ENCODE measurements around the gene TMEM121B.
"Not testable (repeated sequence)": the region's sequence is repeated elsewhere in the genome, so short reads cannot be mapped to it uniquely, and the experiment has no call there.

The TMEM121B gene

DNA sequence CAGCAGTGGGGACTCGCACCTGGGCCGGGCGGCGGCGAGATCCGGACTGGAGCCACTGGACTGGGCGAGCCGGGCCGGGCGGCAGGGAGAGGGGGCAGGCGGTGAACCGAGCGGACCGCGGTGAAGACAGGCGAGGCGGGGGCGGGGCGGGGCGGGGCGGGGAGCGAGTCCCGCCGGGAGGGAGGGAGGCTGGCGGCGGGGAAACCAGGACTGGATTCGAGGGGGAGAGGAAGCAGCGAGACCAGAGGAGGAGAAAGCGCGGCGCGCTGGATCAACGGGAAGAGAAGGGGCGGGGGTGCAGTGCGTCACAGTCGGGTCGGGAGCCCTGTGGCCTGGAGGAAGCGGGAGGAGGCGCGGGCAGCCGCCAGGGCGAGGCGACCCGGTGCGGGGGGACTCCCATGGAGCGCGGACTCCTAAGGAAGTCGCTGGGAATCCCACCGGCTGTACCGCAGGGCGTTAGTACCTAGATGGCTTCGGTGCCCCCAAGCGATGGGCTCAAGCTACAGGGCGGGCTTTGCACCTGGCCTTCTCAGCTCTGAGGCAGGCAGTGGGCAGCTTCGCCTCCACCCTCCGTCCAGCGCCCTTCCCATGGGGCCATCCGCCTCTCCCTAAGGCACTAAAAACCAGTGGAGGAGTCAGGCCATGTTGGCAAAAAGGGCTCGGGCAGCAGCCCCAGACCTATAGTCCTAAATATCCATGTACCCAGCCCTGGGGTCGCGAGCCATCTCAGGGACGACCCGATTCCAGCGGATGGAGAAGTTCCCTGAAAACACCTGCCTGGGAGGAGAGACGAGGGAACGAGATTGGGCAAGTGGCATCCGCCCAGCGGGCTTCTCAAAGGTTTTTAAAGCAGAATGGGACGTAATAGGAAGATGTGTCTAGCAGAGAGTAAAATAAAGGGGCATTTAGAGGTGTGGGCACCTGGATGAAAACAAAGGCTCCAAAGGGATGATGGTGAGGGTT, at the start of gene TMEM121B:
TMEM121B (minus strand) TSS at position 128 of the 963 bp plus-strand sequence. CDS start 233 bp downstream, outside the sequence.
- no peak for DNase-seq (ENCODE audit: low read depth in 3 of 3)

DNA sequence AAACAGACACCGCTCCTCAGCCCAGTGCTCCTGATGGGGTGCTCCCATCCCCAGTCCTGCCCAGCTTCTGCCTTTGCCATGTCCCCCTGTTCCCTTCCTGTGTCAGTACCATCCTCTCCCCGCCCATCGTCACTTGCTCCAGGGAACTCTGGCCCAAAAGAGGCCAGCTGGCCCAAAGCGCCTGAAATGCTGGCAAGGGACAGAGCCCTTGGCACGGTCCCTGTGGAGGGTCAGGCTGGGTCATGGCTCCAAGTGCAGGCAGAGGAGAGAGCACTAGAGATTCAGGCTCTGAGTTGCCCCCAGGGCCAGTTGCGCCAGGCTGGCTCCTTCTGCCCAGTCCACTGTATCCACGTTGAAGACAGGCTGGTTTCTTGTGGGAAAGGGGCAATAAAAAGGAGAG, 46.3 kb upstream of the TMEM121B start:
- no peak for DNase-seq (ENCODE audit: low read depth in 3 of 3)

DNA sequence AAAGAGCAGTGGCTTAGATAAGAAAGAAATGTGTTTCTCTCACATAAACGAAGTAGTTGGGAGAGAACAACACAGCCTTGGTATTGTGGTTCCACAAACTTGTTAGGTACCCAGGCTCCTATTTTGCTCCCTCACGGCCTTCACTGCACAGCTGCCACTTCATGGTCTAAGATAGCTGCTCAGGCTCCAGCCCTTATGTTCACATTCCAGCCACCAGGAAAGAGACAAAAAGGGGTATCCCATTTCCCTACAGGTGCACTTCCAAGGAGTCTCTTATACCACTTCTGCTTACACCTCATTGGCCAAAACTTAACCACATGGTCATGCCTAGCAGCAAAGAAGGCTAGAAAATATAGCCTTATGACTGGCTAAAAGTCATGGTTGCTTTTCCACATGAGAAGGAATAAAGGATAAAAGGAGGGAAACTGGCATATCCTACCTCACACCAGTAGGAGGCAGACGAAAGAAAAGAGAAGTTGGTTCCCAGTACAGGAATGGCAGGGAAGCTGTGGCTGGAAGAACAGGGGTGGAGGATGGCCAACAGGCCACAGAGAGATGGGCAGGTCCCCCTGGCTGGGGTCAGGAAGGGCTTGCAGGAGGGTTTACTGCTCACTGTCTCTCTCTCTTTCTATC, 43.3 kb upstream of the TMEM121B start:
- no peak for DNase-seq (ENCODE audit: low read depth in 3 of 3)

DNA sequence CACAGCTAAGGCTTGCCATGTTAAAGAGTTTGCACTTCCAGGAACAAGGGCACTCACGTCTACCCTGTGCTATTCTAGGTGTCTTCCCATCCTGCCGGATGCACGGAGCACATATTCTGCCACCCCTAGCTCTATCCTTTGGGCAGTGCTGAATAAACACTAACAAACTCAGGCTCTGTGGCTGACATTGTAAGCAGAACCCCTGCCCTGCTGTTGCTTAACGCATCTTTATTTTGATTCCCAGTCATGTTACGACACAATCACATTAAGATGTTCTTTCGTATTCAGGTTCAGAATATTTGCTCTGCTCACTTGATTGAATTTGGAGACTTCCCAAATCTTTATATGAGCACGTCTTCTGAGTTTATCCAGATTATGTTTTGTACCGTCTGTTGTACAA, 41.6 kb upstream of the TMEM121B start:
- DNase-seq (ENCODE audit: low read depth in 3 of 3) = no peak

DNA sequence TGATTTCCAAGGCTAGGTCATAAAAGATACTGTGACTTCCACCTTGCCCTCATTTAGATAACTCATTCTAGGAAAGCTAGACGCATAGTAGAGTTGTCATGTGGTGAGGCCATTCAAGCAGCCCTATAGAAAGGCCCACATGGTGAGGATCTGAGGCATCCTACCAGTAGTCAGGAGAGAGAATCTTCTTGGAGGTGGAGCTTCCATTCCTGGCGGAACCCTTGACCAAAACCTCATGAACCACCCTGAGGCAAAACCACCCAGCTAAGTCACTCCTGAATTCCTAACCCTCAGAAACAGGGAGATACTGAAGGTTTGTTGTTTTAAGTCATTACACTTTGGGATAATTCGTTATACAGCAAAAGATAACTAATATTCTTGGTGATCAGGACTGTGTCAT, 40.8 kb upstream of the TMEM121B start:
- DNase-seq (ENCODE audit: low read depth in 3 of 3) = no peak

DNA sequence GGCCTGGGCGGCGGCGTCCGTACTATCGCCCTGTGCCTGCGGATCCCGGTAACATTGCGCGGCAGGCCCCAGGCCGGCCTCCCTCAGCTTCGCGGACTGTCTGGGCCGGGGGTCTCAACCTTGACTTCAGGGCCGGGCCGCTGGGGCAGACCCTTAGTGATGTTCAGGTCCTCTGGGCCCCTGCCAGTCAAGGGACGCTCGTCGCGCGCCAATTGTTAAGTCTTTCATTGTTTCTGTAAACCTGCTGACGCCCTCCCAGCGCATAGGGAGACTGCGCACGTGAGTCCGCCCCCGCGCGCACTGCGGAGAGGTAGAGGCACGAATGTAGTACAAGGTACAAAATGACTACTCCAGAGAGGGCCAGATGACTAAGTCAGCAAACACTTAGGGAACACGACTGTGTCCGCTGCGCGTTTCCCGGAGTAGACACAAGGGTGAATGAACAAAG, 38.4 kb upstream of the TMEM121B start:
- peak; percentile 52 to 70 (median 56) for DNase-seq (ENCODE audit: low read depth in 3 of 3)

DNA sequence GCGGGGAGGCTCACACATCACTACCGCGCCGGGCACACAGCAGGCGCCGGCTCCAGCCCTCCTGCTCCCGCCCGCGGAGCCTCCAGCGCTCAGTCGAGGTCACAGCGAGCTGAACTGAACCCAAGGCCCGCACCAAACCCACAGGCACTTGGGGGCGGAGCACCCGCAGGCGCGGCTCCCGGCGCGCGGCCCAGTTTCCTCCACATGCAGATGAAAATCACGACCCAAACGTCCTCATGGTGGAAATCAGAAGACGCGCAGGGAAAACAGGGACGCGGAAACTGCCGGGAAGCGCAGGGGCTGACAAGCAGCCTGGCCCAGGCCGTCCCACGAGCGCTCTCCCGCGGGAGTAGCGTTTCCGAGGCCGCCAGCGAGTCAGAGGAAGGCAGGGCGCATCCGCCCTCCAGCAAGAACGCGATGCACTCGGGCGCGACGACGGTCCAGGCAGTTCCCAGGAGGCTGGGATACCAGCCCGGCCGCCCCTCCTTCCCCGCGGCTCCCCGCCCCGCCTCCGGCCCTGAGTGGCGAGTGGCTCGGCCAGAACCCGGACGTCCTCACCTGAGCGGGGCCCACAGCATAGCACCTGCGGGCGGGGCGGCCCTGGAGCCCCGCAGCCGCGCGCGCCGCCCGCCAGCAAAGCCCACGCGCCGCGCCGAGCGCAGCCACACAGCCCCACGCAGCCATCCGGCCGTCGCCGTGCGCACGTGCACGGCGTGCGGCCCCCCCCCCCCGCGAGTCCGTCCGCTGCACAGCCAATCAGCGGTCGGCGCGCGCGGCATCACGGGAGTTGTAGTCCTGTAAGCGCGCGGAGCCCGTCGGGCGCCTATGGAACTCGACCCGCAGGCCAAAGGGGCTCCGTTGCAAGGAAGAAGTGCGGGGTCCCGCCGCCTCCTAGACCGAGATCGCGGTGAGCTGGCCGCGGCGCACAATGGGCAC, 37.7 kb upstream of the TMEM121B start, which contains the start of gene HDHD5:
HDHD5 (minus strand) TSS at position 710 of the 936 bp plus-strand sequence; CDS start at position 684, 26 bp downstream.
- DNase-seq (ENCODE audit: low read depth in 3 of 3) = peak; percentile 78 to 88 (median 82)

DNA sequence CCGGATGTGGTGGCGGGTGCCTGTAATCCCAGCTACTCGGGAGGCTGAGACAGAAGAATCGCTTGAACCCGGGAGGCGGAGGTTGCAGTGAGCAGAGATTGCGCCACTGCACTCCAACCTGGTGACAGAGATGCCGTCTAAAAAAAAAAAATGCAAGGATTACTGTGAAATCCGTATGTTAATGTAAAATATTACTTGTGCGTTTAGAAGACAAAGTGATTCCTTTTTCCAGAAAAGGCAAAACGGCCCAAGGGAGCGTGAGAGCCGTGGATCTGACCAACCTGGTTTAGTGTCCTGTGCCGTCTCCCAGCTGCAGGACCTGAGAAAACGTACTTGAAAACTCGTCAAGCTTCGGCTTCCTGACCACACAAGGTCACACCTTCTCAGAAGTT, 37.0 kb upstream of the TMEM121B start:
- DNase-seq (ENCODE audit: low read depth in 3 of 3) = no peak

DNA sequence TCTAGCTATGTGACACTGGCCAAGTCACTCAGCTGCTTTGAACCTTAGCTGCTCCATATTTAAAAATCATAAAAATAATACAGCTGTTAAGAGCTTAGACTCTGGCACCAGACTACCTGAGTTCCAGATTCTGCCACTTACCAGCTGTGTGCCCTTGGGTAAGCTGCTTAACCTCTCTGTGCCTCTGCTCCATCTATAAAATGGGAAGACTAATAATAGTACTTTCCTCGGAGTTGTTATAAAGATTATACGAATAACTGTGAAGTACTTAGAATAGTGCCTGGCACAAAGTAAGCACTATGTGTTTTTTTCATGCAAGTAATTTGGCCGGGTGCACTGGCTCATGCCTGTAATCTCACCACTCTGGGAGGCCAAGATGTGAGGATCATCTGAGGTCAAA, 36.6 kb upstream of the TMEM121B start:
- no peak for DNase-seq (ENCODE audit: low read depth in 3 of 3)

DNA sequence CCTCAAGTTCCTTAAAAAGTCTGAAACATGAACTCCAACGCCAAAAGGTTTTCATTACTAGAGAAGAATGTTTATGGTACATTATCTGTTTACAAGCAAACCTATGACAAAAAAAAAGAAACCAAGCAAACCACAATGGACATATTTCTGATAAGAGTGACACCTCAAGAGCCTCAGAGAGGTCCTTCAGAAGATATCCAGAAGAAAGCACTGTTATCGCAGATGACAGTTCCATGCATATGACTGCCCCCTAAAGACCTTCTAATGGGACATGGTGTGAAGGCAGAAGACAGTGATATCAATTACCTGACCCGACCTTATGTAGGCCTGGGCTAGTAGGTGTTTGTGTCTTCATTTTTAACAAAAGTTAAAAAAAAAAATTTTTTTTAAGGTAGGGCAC, 34.8 kb upstream of the TMEM121B start:
- DNase-seq (ENCODE audit: low read depth in 3 of 3) = no peak

DNA sequence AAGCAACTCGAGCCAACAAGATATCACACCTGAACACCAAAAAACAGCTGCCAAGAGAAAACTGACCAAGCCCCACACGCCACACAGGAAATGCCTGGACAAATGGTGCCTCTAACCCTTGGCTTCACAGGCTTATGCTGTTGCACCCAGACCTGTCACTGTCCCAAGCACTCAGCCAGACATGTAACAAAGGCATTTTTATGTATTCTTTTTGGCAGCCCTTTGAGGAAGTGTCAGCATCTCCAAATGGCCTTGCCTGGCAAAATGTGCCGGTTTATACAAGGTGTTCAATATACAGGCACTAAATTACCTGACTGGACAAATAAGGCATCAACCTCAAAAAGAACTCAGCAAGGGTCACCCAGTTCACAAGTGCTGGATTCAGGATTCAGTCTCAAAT, 31.8 kb upstream of the TMEM121B start:
- no peak for DNase-seq (ENCODE audit: low read depth in 3 of 3)

DNA sequence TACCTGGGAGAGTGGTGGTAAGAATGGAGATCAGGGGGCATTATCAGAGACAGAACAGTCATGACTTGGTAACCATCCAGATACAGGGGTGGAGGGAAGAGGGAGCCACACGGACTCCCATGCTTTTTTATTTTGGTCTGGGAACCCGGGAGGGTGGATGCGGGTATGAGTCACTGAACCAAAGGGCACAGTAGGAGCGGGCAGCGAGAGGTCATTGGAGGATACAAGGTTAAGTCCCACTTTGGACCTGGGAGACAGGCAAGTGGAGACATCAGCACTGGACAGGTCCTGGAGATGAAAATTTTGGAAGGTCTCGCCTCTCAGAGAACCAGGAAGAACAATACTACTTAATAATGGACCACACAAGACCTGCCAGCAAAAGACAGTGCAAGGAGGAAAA, 31.2 kb upstream of the TMEM121B start:
- DNase-seq (ENCODE audit: low read depth in 3 of 3) = no peak

DNA sequence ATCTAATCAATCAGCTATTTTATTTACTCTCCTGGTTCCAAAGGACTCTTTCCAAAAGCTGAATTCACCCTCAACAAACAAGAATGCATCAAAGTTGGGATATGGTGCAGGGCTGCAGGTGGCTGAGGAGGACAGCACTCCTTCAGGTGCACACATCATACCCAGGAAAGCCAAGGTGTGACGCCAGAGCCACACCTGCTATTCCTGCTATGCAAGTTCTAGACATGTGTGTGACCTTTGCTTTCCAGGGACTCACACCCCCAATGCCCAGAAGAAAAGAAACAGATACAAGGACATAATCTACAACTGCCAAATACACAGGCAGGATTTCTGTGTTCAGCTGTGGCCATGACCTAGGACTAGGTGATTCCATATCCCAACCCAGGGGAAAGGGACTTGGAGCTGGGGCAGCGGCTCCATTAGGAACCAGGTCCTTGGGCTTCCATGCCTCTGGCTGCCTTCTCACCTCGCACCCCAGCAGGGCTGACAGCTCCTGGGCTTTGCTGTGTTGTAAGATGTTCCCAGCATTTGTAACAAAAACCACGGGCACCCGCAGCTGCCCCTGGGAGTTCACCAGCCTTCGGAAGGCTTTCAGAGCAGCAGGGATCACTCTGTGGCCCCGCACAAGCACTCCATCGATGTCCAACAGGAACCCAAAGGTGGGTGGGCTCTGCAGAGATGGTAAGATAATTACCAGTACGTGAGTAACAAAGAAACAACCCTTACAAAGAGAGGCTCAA, 28.1 kb upstream of the TMEM121B start:
- no peak for DNase-seq (ENCODE audit: low read depth in 3 of 3)

DNA sequence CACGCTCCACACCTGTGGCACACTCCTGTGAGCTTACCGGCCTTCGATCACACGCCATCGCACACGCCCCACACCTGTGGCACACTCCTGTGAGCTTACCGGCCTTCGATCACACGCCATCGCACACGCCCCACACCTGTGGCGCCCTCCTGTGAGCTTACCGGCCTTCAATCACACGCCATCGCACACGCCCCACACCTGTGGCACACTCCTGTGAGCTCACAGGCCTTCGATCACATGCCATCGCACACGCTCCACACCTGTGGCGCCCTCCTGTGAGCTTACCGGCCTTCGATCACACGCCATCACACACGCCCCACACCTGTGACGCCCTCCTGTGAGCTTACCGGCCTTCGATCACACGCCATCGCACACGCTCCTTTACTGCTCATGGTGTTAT, 26.3 kb upstream of the TMEM121B start:
- DNase-seq (ENCODE audit: low read depth in 3 of 3) = not testable (repeated sequence)

DNA sequence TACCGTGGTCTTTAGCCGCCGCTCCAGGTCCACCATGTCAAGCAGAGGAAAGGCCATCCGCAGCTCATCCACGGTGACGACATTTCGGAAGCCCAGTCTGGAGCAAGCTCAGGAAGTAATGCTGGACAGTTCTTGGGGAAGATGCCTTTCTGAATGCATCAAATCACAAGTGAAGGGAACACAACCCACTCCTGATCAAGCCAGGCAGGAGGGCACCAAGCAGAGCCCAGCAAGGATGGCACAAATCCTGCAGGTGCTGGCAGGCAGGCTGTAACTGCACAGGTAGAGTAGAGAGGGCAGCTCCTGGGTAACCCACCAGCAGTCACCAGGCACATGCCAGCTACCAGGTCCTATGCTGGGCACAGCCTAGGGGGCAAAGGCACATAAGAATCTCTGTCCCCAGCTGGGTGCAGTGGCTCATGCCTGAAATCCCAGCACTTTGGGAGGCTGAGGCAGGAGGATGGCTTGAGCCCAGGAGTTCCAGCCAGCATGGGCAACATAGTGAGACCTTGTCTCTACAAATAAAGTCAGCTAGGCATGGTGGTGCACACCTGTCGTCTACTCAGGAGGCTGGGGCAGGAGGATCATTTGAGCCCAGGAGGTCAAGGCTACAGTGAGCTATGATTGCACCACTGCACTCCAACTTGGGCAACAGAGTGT, 24.0 kb upstream of the TMEM121B start:
- no peak for DNase-seq (ENCODE audit: low read depth in 3 of 3)

DNA sequence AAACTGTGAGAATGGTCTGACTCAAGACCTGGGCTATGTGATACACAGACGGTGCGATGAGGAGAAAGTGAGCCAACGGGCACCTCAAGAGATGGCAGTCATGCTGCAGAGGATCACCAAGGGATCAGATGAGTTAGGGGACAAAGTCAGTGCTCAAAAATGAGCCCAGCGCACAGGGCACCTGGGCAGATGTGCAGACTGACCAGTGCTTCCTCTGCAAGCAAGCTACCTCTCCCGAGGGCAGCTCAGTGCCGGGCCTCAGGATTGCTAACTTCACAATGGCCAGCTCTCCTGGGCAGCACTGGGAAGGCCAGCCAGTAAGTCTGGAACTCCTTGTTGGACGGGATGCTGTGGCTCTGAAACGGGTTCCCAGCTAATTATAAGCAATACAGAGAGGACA, 22.7 kb upstream of the TMEM121B start:
- DNase-seq (ENCODE audit: low read depth in 3 of 3) = no peak

DNA sequence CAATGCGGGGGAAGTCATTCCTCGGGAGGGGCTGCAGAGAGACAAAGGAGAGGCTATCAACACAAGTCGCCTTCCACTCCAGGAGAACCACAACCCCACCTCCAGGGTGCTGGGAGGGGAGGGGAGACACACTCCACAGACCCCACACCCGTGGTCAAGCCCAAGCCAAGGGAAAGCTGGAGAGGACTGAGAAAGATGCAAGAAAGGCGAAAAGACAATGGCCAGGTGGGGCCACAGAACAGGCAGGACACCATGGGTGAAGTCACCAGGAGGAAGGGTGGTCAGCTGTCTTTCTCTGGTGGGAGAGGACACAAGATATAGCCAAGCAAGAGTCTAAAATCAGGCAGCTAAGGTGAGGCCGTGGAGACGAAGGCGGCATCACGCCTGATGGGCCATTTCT, 21.9 kb upstream of the TMEM121B start:
- DNase-seq (ENCODE audit: low read depth in 3 of 3) = no peak

DNA sequence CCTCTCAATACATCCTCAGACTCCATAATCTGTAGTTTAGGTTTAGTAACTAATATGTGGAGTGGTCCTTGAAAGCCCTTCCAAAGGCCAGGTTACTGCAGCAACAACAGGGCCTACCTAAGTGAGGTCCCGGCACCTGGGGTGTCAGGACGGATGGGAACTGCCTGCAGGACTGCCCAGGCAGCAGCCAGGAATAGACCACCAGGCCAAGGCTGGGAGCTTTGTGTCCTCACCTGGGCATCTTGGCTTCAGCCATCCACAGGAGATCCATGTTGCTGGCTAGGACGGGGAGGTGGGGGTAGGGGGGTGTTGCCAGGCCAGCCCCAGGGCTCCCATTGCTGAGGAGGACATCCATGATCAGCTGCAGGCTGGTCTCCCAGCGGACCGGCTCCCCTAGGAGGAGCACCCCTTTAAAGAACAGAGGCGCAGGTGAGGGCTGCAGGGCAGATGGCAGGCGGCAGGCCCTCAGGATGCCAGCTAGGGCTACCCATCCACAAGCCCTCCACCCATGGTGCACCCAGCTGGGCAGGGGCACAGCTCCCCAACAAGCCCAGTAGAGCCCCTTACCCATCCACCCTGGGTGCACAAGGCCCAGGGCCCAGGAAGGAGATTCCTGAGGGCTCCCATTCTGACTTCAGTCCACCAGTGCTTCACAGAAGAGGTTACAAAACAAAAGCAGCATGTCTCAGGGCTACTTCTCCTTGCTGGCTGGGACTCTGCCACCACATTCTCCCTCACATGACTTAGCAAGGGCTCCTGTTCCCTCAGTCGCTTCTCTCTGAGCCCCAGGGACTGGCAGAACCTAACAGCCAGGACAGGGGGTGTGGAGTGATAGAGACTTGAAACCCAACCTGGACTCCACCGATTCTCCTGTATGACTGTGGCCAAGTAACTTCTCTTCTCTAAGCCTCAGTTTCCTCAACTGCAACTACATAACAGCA, 19.9 kb upstream of the TMEM121B start:
- DNase-seq (ENCODE audit: low read depth in 3 of 3) = no peak

DNA sequence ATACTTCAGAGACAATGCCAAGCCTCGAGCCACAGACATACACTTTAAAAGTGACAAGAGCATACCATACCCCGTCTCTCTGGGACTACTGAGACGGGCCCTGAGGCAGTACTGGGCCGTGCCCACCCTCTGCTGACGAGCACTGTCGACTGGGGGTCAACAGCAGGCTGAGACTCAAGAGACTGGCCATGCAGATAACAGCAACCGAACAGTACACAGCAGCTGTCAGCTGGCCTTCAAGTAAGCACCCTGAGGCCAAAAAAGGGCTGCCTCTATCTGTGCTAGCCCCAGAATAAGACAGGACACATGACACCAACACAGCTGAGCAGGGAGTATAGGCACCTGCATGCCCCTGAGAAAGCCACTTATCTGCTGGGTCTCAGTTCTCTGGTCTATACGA, 18.9 kb upstream of the TMEM121B start:
- DNase-seq (ENCODE audit: low read depth in 3 of 3) = no peak
